Measurements from ENCODE around the gene SNX7. TPM values are rescaled to one million over a fixed set of nuclear protein-coding genes. Genes with fewer than 3 reads are reported as not detected.

The SNX7 gene
- polyA plus RNA-seq, 1 donor: 23.6 TPM

DNA sequence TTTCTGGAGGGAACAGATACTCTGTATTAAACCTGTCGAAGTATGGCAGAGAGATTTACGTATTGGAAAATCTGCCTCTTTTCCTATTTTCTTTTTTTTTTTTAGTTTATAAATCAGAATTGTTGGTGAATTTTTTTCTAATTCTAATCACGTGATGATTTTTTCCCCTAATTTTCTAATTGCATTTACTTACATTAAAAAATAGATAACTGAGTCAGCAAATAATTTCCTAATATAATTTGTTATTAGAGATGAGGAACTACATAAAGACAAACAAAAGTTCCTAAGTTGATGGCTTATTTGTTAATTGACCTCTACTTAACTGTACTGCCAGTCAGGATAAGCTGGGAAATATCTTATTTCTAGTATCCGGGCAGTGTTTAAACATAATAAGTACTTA, 34.6 kb downstream of the SNX7 start:
- DNase-seq (ENCODE audit: low read depth): no peak

GRCh38 chr1:98697781-98698180, 36.3 kb downstream of the SNX7 start:
- DNase-seq (ENCODE audit: low read depth): no peak

- no peak for DNase-seq (ENCODE audit: low read depth)
Measured at GRCh38 chr1:98698625-98699024, 37.1 kb downstream of the SNX7 start.

GRCh38 chr1:98700228-98700627, 38.7 kb downstream of the SNX7 start:
- DNase-seq (ENCODE audit: low read depth): no peak

DNA sequence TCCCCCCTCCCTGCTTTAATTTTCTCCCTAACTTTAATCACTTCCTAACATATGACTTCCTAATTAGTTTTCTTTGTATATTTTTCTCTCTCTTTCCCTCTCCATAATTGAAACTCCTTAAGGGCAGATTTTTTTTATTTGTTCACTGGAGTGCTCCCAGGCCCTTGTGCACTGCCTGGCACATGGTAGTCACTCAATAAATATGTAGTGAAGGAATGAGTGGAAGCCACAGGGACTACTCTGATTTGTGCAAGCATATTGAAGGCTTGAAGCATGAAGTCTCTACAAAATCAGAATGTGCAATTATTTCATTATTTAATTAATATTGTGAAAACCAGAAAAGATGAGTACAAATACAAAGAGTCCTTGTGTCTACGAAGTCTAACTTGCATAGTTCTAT, 41.5 kb downstream of the SNX7 start:
- no peak for DNase-seq (ENCODE audit: low read depth)

GRCh38 chr1:98704474-98704873, 43.0 kb downstream of the SNX7 start:
- DNase-seq (ENCODE audit: low read depth): no peak

- no peak for DNase-seq (ENCODE audit: low read depth)
Measured at GRCh38 chr1:98704971-98705370, 43.5 kb downstream of the SNX7 start.

DNA sequence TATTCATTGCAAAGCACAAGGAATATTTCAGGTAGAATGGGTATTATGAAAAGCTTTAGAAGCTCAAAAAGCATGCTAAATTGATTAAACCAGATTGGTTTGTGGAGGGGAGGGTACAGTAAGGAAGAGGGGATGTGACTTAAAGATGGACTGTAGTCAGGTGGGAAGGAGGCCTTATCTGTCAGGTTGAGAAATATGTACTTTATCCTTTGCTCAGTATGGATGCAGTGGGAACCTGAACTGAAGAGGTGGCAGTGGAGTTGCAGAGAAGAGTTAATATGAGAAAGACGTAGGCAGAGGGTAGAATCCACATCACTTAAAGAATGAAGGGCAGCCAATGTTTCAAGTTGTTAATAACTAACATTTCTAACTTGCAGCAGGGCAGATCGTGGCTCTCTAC, 44.1 kb downstream of the SNX7 start:
- no peak for DNase-seq (ENCODE audit: low read depth)

- peak; percentile 6 for DNase-seq (ENCODE audit: low read depth)
Measured at GRCh38 chr1:98706173-98706843, 44.8 kb downstream of the SNX7 start.

DNA sequence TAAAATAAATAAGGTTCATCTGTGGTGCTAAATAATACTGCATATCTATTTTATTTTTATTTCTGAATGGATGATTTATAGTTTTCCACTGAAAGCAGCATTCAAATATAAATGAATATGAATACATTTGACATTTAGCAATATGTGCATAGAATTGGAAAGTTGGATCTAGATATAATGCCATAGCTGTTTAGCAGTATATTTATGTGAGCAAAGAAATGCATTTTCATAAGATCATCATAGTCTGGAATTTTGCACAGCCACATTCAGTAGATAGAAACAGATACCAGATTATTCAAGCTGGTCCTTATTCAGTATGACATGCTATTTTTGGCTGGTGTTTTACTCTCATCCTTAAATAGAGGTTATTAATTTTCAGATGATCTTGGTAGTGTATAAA, 46.0 kb downstream of the SNX7 start:
- DNase-seq (ENCODE audit: low read depth): no peak

GRCh38 chr1:98709906-98710305, 48.4 kb downstream of the SNX7 start:
- no peak for DNase-seq (ENCODE audit: low read depth)

DNA sequence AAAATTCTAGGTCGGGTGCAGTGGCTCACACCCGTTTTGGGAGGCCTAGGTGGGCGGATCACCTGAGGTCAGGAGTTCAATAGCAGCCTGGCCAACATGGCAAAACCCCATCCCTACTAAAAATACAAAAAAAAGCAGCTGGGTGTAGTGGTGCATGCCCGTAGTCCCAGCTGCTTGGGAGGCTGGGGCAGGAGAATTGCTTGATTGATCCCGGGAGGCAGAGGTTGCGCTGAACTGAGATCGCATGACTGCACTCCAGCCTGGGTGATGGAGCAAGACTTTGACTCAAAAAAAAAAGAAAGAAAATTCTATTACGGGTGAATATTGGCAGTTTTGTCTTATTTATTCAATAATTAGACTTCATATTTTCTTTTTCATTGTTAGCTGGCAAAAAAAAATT, 62.1 kb downstream of the SNX7 start:
- no peak for DNase-seq (ENCODE audit: low read depth)

DNA sequence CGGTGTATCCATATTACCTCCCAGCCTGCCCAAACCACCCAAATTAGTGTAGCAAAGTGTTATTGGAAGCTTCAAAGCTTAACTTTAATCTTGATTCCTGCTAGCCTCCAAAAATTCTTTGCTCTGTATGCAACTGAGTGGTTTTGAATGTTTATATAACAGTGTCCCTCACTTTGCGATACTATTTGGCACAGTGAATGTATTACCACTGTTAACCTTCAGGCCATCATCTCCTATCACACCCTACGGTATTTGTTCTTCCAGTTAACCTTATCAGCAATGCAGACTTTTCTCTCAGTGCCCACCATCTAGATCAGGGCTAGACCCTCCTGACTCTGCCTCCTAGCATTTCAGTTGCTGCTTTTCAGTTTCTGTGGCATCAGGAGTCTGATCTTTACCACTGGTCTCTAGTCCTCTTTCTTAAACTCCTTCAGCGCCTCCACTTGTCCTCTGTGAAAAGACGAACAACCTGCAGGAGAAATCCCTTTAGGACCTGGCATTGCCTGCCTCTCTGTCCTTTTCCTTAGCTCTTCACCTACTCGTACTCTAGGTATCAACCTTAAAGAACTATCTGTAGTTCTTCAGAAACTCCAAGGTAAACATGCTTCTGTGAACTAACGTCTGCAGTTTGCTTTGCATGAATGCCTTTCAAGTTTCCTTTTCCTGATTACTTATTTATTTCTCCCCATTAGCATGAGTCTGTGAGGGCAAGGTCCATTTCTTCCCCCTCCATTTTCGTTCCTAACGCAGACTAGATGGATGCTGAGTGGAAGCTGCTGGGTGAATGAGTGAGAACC, 71.7 kb downstream of the SNX7 start:
- DNase-seq (ENCODE audit: low read depth): no peak

GRCh38 chr1:98733782-98734112, 72.2 kb downstream of the SNX7 start:
- DNase-seq (ENCODE audit: low read depth): no peak

DNA sequence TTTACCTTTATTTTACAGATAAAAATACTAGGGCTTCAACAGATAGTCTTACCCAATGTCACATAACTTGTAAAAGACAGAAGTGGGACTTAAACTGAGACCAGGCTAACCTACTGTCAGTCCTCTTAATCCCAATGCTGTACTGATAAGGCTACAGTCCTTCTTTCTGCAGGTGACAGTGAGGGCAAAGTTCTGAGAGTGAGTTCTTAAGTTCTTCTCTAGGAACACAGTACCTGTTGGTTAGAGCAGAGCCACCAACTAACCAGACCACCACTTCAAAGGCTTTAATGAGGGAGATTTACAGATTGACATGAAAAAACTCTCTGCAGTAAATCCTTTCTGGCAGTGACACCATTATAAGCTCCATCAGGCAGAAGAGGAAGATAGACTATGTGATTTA, 74.2 kb downstream of the SNX7 start:
- DNase-seq (ENCODE audit: low read depth): no peak

DNA sequence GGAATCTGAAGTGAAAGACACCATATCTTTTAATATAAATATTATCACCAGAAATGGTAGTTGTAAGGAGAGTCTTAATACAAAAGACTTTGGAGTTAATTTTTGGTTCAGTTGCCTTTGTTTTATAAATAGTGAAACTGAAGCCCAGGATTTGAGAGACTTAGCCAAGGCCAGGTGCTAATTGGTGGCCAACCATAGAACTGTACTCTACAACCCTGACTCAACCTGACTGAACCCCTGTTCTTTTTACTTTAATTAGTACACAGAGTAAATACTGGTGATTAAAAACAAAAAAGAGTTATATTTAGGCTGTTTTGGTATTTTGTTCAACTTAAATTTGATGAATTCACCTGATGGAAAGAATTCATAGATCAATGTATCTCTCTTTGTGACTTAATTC, 76.3 kb downstream of the SNX7 start:
- no peak for DNase-seq (ENCODE audit: low read depth)

- DNase-seq (ENCODE audit: low read depth): no peak
Measured at GRCh38 chr1:98739762-98740161, 78.2 kb downstream of the SNX7 start.

- DNase-seq (ENCODE audit: low read depth): no peak
Measured at GRCh38 chr1:98741164-98741563, 79.6 kb downstream of the SNX7 start.

DNA sequence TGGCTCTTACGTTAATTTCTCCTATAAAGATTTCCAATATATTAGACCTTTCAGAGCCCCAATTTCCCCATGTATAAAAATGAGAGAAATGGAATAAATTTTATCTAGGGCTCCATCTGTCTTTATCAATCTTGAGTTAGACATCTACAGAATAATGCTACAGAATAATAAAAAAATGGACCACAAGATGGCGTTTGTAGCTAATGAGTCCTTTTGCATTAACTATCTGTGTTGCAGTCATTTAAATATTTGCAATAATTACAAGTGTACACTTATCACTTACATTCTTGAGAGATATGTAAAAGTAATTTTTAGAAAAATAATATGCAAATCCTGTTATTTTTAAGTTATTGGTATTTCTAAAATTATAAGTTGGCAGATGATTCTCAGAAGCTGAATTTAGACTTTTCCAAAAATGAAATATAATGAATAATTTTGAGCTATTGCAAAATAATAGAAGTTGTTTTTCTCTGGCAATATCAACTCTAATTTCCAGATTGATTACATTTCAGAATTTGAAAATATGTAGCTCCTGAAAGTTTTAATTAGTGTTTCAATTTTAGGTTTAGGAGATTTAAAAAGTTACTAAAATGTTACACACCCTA, 87.7 kb downstream of the SNX7 start:
- no peak for DNase-seq (ENCODE audit: low read depth)

DNA sequence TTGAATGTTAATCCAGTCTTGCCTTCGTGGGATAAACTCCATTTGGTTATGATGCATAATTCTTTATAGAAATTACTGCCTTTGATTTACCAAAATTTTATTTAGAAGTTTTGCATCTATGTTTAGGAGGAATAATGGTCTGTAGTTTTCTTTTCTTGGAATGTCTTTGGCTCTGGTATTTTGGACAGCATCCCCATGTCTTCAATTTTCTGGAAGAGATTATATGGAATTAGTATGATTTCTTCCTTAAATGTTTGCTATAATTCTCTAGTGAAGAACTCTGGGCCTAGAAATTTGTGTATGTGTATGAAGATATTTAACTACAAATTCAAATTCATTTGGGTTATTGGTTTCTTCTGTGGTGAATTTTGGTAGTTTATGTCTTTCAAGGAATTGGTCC, 92.7 kb downstream of the SNX7 start:
- DNase-seq (ENCODE audit: low read depth): no peak

DNA sequence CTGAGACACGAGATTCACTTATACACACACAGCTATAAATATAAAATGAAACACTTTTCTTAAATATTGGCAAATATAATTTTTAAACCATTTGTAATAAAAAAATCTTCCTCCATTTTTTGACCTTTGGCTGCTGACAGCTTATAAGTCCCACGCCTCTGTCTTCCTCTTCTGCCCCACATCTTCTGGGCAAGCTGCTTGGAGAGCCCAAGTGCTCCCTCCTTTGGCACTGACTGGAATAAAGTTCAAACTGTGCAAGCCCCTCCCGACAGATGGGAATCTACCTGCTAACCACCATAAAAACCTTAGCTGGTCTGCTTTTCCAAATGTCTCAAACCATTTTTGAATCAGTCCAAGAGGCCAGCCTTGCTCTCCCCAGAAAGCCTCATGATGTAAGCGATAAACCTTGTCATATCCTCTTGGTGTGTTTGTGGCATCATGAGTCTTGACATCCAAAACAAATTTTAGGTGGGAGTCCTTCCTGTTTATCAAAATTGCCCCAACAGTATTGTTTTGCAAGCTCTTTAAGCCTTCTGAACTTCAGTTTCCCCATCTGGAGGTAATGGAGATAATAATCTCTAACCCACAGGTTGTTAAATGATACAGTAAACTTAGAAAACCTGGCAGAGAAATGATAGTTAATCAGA, 99.8 kb downstream of the SNX7 start:
- DNase-seq (ENCODE audit: low read depth): no peak

DNA sequence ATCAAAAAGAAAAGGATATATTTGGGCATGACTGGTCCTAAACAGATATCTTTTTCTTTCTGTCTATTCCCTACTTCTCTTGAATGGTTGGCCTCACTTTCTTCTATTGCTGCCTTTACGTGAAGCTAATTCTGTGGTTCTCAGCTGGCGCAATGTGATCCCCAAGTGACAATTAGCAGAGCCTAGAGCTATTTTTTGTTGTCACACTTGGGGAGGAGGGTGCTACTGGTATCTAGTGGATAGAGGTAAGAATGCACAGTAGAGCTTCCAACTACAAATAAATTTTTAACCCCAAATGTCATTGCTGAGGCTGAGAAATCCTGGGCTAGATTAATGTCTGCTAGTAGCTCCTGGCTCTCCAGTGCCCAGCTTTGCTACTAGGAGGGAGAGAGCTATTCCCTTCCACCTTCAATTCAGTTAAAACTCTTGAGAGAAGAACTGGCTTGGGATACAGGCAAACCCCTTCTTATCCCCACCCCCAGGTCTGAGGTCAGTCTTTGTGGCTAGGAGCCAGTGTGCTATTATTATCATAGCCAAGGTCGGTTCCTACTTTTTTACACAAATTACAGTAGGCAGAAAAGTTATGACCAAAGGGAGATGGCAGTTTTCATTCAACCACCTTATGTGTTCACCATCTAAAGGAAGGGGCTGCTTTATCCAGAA, 102.1 kb downstream of the SNX7 start:
- no peak for DNase-seq (ENCODE audit: low read depth)

Data from forelimb muscle (tissue), 1 donor.